Measurements from ENCODE around the gene ADCY1.
A peak's percentile ranks its signal among the peaks of the same experiment; 100 is the strongest.

ADCY1 gene

DNA sequence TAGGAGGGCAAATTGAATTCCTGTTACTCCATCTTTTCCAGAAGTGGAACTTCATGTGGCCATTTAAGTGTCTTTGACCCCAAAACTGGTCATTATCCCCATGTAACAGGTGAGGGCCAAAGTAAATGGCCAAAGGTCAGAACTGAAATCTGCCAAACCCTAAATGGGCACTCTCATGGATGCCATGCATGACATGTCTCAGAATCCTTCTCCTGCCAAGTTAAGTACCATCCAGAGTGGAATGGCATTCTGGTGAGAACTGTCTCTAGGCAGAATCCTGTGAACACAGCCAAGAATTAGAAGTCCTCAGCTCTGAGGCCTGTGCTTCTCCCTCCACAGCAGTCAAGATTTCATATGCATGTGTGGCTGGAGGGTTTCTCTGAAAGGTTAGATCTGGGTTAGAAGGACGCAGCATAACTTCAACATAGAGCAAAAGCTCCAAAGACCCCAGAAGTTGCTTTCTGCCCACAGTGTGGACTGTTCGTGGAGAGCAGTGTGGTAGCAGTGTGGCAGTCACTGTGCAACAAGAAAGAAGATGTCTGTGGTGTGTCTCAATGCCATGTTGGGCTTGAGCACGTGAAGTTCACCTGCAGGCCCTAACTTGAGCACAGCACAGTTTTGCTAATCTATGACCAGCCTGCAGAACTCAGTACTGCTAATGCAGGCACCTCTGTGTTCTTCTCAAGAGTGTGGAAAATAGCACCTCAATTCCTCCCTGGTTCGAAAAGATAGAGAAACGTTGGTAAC is 121.3 kb downstream of the ADCY1 start:
- no peak for DNase-seq (ENCODE audit: low spot score)

DNA sequence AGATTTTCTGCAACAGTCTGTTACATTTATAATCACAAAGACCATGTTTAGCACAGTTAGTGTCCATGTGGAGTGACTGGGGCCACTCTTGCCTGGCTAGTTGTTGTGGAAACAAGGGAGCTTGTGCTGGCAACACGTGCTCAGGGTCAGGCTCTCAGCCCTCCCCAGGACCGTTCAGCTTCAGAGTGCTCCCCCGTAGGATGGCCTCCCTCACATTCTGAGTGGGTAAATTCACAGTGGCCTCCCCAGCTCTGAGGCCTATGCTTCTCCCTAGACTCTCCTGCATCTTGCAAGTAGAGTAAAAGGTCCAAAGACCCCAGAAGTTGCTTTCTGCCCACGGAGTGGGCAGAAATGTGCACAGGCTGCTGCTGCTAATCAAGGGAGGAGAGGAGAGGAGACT is 122.3 kb downstream of the ADCY1 start:
- no peak for DNase-seq (ENCODE audit: low spot score)

DNA sequence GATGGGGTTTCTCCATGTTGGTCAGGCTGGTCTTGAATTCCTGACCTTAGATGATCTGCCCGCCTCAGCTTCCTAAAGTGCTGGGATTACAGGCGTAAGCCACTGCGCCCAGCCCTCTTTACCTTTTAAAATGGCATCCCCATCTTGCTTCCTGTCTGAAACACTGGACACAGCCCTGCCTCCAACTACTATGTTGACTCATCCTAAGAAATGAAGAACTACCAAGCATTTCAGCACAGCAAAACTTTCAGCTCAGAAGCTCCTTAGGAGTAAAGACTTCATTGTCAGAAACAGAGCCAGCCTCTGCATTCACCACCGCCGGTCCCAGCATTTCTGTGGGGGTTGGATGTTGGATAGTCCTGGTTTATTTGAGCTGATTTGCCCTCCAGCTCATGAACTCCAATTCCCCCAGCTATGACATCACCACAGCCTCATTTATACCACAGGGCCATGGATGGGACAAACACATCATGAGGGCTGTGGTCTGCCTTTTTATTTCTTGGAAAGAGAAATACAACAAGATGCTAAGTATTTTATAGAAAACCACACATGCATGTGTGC is 123.5 kb downstream of the ADCY1 start:
- DNase-seq (ENCODE audit: low spot score): peak; percentile 15

DNA sequence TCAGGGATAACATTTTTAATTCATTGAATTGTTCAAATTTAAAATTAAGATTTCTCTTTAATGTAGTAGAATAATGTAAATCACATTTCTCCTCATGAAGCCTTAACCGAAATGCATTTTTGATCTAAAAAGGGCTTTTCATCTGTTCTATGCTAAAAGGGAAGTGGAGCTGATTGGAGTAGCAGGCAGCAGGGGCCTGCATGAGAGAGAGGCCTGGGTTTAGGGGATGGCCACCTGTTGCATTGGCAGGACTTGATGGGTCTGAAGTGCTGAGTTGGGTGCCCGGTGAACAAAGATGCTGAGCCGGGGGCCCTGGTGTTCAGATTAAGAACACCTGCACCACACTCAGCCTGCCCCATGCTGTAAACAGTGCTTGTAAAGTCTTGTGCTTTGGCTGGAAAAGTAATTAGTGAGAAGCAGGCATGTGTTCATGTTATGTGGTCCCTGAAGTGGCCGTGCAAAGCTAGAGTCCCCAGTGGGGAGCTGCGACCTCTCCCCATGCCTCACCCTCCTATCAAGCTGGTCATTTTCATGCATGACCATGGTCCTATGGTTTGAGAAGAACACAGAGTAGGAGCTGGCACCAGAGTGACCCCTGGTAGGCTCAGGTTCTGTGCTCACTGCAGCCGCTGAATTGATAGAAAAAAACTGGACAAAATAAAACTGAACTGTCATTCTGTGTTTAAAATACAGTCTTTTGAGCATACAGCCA is 124.3 kb downstream of the ADCY1 start:
- no peak for DNase-seq (ENCODE audit: low spot score)

DNA sequence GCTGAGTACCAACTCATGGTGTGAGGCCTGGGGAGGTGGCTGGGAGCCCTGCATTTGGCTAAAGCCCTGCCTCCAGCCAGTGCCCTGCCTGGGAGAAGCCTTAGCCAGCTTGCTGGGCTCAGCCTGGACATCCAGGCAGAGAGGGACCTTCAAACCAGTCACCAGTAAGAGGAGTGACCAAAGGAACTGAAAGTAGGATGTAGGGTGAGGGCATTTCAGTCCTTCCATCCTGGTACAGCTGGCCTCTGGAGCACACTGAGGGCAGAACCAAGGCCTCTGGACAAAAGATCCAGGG is 124.8 kb downstream of the ADCY1 start:
- no peak for DNase-seq (ENCODE audit: low spot score)

DNA sequence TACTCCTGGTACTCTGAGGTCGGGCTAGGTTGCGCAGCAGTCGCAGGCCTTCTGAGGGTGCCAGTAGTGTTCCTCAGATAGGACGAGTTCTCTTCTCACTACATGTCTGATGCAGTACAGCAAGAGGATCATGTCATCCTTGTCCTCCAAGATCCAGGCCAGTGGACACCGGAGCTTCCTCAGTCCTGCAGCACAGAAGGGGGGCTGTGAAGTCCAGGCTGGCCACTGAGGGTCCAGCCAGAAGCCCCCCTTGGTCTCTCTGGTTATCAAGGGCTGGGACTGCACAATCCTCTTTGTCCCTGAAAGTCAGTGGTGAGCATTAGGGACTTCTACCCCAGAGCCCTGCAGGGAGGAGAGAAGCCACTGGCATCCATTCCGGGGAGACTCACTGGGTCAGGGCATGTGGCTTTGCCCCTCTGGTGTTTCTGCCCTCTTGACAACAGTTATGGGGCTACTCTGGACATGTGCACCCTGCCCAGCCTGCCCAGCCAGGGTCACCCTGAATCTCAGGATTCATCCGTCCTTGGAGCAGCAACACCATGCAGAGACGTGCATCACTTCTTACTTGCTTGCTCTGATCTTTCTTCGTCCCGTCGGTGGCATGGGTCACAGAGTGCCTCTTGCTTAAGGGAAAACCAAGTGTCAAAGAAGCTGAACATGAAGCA is 125.7 kb downstream of the ADCY1 start:
- no peak for DNase-seq (ENCODE audit: low spot score)

DNA sequence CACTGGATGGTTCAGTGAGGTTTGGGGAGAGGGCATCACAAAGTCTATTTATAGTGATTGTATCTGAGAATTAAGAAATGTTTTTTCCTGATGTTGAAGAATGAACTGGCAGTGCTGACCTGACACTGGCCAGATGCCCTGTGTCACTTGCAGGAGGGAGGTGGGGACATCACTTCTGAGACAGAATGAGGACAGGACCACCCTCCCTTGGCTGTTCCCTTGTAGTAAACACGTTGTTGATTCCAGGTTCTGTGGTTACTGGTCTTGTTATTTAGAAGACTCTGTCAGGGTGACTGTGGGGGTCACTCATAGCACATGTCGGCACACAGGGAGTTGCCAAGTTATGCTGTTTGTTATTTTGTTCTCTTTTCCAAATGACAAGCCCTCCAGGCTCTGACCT is 126.4 kb downstream of the ADCY1 start:
- DNase-seq (ENCODE audit: low spot score): no peak

DNA sequence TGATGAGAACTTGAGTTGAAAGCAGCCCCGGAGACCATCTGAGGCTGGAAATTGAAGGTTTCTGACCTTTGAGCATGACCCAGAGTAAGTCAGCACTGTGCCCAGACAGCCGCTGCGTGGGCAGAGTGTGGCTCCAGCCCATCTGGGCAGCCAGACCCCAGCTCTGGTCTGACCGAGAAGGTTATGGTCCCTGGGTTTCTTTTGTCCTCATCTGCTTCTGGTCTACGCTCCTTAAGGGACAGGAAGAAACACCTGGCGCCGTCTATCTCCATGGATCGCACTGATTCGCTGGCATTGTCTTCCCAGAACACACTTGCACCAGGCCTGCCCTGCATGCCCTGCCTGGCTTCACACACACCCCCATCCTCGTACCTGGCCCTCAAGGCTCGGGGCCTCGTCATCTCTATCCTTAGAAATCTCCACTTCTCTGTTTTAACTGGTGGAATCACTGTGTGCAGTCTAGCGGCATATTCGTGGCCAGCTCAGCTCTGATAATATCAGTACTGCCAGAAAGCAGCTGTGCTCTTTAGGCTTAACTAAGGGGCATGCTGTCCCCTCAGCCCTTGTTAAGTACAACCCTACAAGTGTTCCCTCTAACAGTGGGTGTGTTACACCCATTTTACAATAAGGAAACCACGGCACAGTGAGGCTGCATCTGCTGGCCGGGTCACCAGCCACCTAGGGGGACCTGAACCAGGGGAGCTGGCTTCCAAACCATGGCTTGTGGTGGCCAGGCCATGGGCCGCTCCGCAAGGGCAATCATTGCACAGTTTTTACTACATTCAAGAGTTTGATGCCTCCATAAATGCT is 127.7 kb downstream of the ADCY1 start:
- DNase-seq (ENCODE audit: low spot score): no peak

DNA sequence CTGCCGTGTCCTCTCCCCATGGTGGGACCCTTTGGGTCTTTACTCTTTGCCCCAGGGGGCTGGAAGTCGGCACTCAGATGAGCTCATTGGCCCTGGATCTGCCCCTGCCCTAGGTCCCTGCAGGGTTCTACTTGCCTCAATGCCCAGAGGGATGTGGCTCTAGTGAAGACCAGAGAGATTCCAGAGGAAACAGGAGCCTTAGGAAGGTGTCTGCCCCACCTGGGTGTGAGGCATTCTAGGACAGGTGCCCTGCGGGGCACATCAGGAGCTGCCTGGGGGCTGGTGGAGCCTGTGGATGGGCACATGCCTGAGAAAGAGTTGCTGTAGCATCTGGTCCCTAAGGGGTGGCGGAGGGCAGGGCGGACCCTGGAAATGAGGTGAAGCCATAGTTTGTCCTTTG is 128.6 kb downstream of the ADCY1 start:
- DNase-seq (ENCODE audit: low spot score): no peak

DNA sequence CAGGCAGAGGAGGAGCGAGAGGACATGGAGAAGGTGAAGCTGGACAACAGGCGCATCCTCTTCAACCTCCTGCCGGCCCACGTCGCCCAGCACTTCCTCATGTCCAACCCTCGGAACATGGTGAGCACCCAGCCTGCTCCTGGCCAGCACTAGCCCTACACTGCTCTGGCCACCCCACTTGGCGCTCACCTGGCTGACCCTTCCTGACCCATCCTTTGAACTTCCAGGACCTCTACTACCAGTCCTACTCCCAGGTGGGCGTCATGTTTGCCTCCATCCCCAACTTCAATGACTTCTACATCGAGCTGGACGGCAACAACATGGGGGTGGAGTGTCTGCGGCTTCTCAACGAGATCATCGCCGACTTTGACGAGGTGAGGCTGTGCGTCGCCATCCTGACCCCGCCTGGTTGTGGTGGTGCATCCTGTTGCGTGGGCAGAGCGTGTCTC is 129.2 kb downstream of the ADCY1 start:
- no peak for DNase-seq (ENCODE audit: low spot score)

DNA sequence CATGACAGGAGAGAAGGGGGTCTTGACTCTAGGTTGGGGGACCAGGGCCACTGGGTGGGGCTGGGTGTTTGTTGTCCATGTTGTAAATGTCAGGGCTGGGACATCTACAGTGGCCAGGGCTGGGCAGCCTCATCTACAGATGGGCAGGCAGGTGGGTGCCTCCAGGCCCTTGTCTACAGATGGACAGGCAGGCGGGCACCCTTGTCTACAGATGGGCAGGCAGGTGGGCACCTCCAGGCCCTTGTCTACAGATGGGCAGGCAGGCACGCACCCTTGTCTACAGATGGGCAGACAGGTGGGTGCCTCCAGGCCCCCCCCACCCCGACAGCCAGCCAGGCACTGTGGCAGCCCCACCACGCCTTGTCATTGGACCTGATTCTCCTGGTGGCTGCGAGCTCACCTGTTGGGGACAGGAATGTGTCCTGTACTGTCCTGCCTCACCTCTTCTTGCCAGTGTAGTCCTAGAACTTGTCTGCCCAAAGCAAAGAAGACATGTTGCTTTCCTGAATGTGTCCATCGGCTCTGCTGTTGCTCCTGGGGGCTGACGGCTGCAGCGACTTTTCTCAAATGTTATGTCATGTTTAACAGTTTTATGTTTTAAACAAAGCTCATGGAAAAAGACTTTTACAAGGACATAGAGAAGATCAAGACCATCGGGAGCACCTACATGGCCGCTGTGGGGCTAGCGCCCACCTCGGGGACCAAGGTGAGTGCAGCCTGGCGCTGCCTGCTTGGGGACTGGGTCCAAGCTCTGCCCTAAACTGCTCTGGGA is 129.9 kb downstream of the ADCY1 start:
- DNase-seq (ENCODE audit: low spot score): no peak

DNA sequence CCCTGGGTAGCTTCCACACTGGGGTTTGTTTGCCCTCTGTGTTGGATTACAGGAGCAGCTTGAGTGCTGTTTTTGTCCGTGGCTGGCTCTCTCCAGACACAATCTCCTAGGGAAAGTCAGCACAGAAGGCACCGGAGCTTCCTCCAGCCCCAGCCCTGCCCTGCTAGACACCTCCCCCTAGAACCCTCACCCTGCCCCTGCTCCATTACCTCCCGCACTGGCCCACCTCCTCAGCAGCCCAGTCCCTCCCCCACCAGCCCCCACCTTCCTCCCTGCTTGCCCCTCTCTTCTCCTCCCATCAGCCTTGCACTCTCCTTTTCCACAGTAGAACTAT is 130.5 kb downstream of the ADCY1 start:
- DNase-seq (ENCODE audit: low spot score): no peak

DNA sequence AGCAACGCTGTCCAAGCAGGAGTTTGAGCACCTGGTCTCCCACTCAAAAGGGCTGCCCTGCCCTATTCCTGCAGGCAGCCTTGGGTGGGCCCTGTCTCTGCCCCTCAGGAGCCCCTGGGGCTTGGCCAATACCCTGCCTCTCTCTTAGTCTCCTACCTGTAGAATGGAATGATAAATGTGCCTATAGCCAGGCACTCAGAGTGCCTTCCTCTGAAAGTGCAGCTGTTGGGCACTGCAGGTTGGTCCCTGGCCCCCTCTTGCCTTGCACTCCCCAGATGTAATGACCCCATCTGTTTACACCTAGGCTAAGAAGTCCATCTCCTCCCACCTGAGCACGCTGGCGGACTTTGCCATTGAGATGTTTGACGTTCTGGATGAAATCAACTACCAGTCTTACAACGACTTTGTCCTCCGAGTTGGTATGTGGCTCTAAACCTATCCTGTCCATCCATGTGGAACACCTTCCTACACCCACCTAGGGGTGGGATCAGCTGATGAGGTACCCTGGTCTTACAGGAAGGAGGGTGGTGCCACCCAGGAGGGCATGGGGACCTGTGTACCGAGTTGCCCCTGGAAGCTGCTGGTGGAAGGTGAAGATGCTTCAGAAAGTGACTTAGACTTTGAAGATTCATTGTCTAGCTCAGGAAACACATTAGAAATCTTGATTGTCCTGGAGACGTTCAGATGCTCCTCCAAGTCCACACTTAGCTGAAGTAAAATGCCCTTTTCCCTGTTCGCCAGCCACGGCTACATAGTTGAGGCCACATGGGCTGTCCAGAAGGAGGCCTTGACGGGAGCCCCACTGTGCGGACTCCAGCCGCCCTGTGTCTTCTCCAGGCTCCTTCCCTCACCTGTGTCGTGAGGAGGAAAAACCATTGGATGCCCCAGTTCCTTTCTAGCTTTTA is 134.1 kb downstream of the ADCY1 start:
- DNase-seq (ENCODE audit: low spot score): no peak

DNA sequence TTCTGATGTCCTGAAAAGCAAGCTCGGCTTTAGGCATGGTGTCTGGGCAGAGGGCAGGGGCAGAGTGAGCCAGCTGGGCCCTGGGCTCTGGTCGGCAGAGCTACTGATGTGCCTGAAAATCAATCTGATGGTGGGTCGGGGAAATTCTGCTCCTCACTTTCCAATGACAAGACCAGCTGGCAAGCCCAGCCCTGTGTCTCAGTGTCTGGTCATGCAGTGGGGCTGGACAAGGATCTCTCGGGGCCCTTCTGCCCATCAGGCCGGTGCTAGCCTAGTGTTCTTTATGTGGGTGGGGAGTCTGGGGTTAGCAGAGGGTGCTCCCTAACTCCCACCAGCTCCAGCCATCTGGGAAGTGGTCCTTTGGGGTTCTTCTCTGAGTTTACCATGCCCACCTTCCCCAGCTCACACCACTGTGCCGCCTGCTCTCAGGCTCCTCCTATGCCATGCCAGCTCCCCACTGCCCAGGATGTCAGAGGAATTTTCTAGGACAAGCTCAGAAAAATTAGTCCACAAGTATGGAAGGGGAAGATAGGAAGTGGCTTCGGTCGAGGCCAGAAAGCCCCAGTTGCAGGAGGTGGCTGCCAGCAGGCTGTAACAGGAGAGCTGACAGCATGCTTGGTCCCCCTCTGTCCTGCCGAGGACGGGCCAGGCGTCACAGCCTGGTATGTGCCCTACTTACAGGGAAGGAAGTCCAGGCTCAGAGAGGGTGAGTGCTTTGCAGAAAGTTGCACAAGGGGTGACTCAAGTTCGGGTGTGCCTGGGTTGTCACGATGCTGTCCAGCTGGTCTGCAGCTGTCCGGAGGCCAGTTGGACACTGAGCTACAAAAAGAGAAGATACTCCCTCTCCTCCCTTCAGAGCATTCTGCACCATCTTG is 135.2 kb downstream of the ADCY1 start:
- DNase-seq (ENCODE audit: low spot score): no peak

DNA sequence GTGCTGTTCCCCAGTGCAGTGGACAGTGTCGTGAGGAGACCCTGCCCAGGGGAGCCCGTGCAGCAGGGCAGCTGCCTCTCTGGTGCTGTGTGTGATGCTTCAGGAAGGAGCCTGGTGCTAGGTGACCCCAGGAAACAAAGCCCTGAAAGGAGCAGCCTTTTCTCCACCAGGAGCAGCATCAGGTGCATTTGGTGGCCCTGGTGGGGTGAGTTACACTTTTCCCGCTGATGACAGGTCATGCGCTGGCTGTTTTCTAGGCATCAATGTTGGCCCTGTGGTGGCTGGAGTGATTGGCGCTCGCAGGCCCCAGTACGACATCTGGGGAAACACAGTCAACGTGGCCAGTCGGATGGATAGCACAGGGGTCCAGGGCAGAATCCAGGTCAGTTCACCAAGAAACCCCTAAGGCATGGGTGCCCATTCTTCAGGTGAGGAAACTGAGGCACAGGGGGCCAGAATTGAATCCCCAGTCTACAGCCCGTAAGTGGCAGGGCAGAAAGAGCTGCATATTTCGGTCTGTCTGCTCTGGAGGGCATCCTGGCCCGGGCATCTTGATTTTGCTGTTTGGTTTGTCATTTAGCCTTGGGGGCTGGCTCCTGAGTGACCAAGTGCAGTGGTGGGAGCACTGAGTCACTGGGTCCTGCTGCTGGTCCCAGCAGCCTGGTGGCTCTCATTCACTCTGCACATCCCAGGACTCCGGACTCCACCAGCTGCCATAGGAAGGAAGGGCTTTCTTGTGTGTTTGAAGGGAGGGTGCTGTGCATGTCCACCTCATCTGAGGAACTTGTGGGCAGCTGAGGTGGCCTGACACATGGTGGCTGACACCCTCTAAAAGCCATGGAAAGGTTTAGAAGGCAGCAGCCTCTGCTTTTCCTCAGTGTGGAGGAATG is 136.3 kb downstream of the ADCY1 start:
- no peak for DNase-seq (ENCODE audit: low spot score)

DNA sequence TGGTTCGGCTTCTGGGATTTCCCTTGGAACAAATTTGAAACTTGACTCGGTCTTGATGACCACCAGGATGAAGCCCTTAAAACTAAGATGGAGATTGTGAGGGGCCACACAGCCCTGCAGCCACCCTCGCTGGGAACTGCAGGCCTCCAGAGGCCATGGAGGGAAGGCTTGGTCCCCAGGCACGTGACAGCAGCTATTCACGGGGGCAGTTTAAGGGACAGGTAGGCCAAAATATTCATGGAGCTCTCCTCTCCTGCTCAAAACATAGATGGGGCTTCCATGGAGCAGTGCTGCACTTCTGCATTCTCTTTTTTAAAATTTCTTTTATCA is 137.0 kb downstream of the ADCY1 start:
- no peak for DNase-seq (ENCODE audit: low spot score)

DNA sequence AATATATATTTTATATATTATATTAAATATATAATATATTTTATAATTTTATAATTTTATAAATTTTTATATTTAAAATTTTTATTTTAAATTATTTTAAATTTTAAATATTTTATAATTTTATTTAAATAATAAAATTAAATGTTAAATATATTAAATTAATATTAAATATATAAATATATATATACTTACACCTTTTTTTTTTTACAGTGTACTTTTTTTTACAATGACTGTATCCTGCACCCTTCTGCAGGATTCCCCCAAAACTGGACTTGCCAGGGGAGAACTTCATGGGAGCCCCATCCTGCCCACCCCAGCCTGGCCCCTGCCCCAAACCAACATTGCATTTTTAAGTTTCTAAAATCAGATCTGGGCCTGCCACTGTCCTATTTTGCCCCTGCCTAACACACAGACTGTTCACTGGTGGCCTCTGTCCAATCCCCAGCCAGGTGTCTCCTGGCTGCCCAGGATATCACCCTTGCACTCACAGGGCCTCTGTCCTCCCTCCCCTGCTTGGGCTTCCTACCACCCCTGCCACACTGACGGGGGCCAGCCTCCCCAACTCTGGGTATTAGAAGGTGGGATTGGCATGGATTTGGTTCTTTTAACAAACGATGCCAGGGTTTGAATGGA is 138.0 kb downstream of the ADCY1 start:
- no peak for DNase-seq (ENCODE audit: low spot score)
